ES-I3 (cell line): ENCODE results near the gene GALNT18.

Source experiments
- H3K36me3 ChIP-seq: 2 replicates; pipeline ENCODE4 v1.6.1; 2013; ENCODE audit warnings: mild to moderate bottlenecking, low read length, control low read depth, moderate library complexity; ENCODE audit not compliant: insufficient read depth
- H3K4me1 ChIP-seq: 2 replicates; pipeline ENCODE4 v1.6.1; 2013; ENCODE audit warnings: mild to moderate bottlenecking, control low read depth, low read length; ENCODE audit not compliant: insufficient read depth
- H3K9ac ChIP-seq: 2 replicates; pipeline ENCODE4 v1.6.1; 2013; ENCODE audit warnings: low read depth, mild to moderate bottlenecking, low read length, moderate library complexity
- H3K9me3 ChIP-seq: 2 replicates; pipeline ENCODE4 v1.6.1; 2013; ENCODE audit warnings: mild to moderate bottlenecking, low read length, moderate library complexity; ENCODE audit not compliant: control insufficient read depth, insufficient read depth

The GALNT18 gene

GRCh38 chr11:11397036-11397415 lies 224.8 kb downstream of the GALNT18 start:
- Histone ChIP-seq H3K36me3 (no peaks in the 10 kb centered on the region), H3K9me3 (no peaks in the 10 kb centered on the region), H3K4me1 (no peaks in the 10 kb centered on the region; the same call in 1 of the 2 replicates), H3K9ac (no peak overlapping the region)

- Histone ChIP-seq H3K36me3 (no peaks in the 10 kb centered on the region), H3K4me1 (no peaks in the 10 kb centered on the region; the same call in 1 of the 2 replicates), H3K9ac (no peak overlapping the region), H3K9me3 (no peaks in the 10 kb centered on the region)
Measured at GRCh38 chr11:11396301-11397035, 225.3 kb downstream of the GALNT18 start.

- Histone ChIP-seq H3K9me3 (no peaks in the 10 kb centered on the region), H3K4me1 (no peaks in the 10 kb centered on the region; the same call in 1 of the 2 replicates)
Measured at GRCh38 chr11:11395126-11395525, 226.7 kb downstream of the GALNT18 start.

GRCh38 chr11:11394241-11394640 lies 227.6 kb downstream of the GALNT18 start:
- H3K9ac ChIP-seq, result no peak overlapping the region
- no peaks in the 10 kb centered on the region; the same call in 1 of the 2 replicates for H3K4me1 ChIP-seq
- no peaks in the 10 kb centered on the region for H3K36me3 ChIP-seq
- H3K9me3 ChIP-seq, result no peaks in the 10 kb centered on the region

More at GRCh38 chr11:11395126-11395525, 226.7 kb downstream of the GALNT18 start:
- H3K9ac ChIP-seq, result no peak overlapping the region
- H3K36me3 ChIP-seq, result no peaks in the 10 kb centered on the region

DNA sequence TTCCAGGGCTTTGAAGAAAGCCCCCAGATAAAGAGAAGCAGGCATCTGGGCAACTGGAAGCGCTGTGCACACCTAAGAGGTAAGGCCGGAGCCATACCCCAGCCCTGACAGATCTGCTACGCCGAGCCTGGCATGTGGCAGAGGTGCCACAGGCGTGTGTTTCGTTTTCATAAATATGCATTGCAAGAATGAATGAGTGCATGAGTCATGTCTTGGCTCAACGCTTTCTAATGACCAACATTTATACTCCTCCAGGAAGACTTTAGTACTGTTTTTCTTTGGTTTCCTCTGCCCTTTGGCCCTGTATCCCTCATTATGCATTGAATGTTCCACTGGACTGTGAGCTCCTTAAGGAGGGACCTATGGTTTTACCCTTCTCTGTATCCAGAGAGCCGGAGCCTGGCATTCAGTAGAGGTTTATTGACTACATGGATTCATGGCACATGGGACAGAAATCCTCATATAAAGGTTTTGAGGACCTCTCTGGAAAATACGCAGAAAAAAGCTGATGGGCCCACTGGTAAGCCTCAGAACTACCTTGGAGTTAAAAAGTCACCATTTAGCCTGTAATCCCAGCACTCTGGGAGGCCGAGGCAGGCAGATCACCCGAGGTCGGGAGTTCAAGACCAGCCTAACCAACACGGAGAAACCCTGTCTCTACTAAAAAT lies 229.9 kb downstream of the GALNT18 start:
- no peaks in the 10 kb centered on the region for H3K9me3 ChIP-seq
- H3K9ac ChIP-seq, result no peak overlapping the region
- H3K4me1 ChIP-seq, result peaks cover 4% of the 10 kb centered on the region; the same call in 1 of the 2 replicates

GRCh38 chr11:11391169-11391568 lies 230.6 kb downstream of the GALNT18 start:
- no peak overlapping the region for H3K9ac ChIP-seq
- no peaks in the 10 kb centered on the region for H3K36me3 ChIP-seq
- peaks cover 10% of the 10 kb centered on the region; the same call in 1 of the 2 replicates for H3K4me1 ChIP-seq
- H3K9me3 ChIP-seq, result no peaks in the 10 kb centered on the region

More for the DNA sequence above, 229.9 kb downstream of the GALNT18 start:
- H3K36me3 ChIP-seq, result no peaks in the 10 kb centered on the region

- H3K9me3 ChIP-seq, result no peaks in the 10 kb centered on the region
- H3K36me3 ChIP-seq, result no peaks in the 10 kb centered on the region
- 0 out of 2 replicates have a peak, but pooled peaks cover 10% of the 10 kb centered on the region for H3K4me1 ChIP-seq
- no peak overlapping the region for H3K9ac ChIP-seq
Measured at GRCh38 chr11:11390068-11390771, 231.6 kb downstream of the GALNT18 start.

GRCh38 chr11:11389238-11389637 lies 232.6 kb downstream of the GALNT18 start:
- Histone ChIP-seq H3K9ac (no peak overlapping the region), H3K9me3 (0 out of 2 replicates have a peak, but pooled peaks cover 3% of the 10 kb centered on the region), H3K4me1 (0 out of 2 replicates have a peak, but pooled peaks cover 10% of the 10 kb centered on the region)

GRCh38 chr11:11387622-11388305 lies 234.0 kb downstream of the GALNT18 start:
- Histone ChIP-seq H3K36me3 (no peaks in the 10 kb centered on the region), H3K9ac (no peak overlapping the region), H3K9me3 (0 out of 2 replicates have a peak, but pooled peaks cover 3% of the 10 kb centered on the region), H3K4me1 (0 out of 2 replicates have a peak, but pooled peaks cover 10% of the 10 kb centered on the region)

More at GRCh38 chr11:11389238-11389637, 232.6 kb downstream of the GALNT18 start:
- H3K36me3 ChIP-seq, result no peaks in the 10 kb centered on the region

GRCh38 chr11:11387207-11387606 lies 234.6 kb downstream of the GALNT18 start:
- Histone ChIP-seq H3K36me3 (no peaks in the 10 kb centered on the region), H3K9me3 (0 out of 2 replicates have a peak, but pooled peaks cover 3% of the 10 kb centered on the region), H3K9ac (no peak overlapping the region), H3K4me1 (0 out of 2 replicates have a peak, but pooled peaks cover 10% of the 10 kb centered on the region)

- Histone ChIP-seq H3K36me3 (no peaks in the 10 kb centered on the region), H3K9me3 (0 out of 2 replicates have a peak, but pooled peaks cover 3% of the 10 kb centered on the region), H3K9ac (no peak overlapping the region), H3K4me1 (0 out of 2 replicates have a peak, but pooled peaks cover 10% of the 10 kb centered on the region)
Measured at GRCh38 chr11:11384829-11385228, 237.0 kb downstream of the GALNT18 start.

DNA sequence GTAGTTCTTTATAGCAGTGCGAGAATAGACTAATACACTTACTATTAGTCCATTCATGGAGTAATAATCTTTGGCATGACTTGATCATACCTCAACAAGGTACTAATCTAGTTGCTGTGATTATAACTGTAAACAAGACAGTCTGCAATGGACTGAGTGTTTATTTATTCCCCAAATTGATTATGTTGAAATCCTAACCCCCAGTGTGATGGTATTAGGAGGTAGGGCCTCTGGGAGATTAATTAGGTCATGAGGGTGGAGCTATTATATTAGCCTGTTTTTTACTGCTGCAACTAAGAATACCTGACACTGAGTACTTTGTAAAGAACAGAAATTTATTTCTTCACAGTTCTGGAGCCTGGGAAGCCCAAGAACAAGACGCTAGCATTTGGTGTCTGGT lies 237.8 kb downstream of the GALNT18 start:
- Histone ChIP-seq H3K9ac (no peak overlapping the region), H3K9me3 (0 out of 2 replicates have a peak, but pooled peaks cover 3% of the 10 kb centered on the region), H3K36me3 (no peaks in the 10 kb centered on the region), H3K4me1 (0 out of 2 replicates have a peak, but pooled peaks cover 10% of the 10 kb centered on the region)

- 0 out of 2 replicates have a peak, but pooled peaks cover 3% of the 10 kb centered on the region for H3K9me3 ChIP-seq
Measured at GRCh38 chr11:11382858-11383532, 238.8 kb downstream of the GALNT18 start.

More at GRCh38 chr11:11382858-11383532, 238.8 kb downstream of the GALNT18 start:
- H3K9ac ChIP-seq, result no peak overlapping the region
- H3K36me3 ChIP-seq, result no peaks in the 10 kb centered on the region
- H3K4me1 ChIP-seq, result 0 out of 2 replicates have a peak, but pooled peaks cover 10% of the 10 kb centered on the region
